HepG2 (cell line): ENCODE data around the gene SMURF1. TPM values are rescaled to one million over a fixed set of nuclear protein-coding genes. Genes with fewer than 3 reads are reported as not detected.
A peak's percentile ranks its signal among the peaks of the same experiment; 100 is the strongest.

ENCODE experiments used
- AGO1 ChIP-seq: fragments of 200-400 bp; formaldehyde crosslinking; IDR thresholded peaks from 2 replicates; pipeline ENCODE4 v1.6.1; 2017; ENCODE audit warnings: mild to moderate bottlenecking, low read depth, low read length, moderate library complexity; ENCODE audit not compliant: poor library complexity, severe bottlenecking
- AGO2 ChIP-seq: fragments of 200-400 bp; formaldehyde crosslinking; optimal IDR thresholded peaks from 2 replicates; pipeline ENCODE3; 2017; ENCODE audit warnings: mild to moderate bottlenecking, low read depth, low read length, moderate library complexity
- CAMTA2 ChIP-seq: sonication (generic); formaldehyde crosslinking; IDR thresholded peaks from 2 replicates; pipeline ENCODE4 v1.4.0; 2020; ENCODE audit warnings: mild to moderate bottlenecking, missing genetic modification reagents, borderline replicate concordance
- DR1 ChIP-seq: sonication (generic); formaldehyde crosslinking; IDR thresholded peaks from 2 replicates; pipeline ENCODE4 v1.8.0; 2021; ENCODE audit warnings: mild to moderate bottlenecking, missing genetic modification reagents, inconsistent platforms
- KLF12 ChIP-seq: sonication (generic); formaldehyde crosslinking; IDR thresholded peaks from 2 replicates; pipeline ENCODE4 v1.4.0; 2020; ENCODE audit warnings: missing genetic modification reagents, borderline replicate concordance
- NFRKB ChIP-seq: fragments of 450-650 bp; IDR thresholded peaks from 2 replicates; pipeline ENCODE4 v1.6.1; 2017
- SETDB1 ChIP-seq: sonication (generic); formaldehyde crosslinking; IDR thresholded peaks from 2 replicates; pipeline ENCODE4 v1.5.1; 2020; ENCODE audit warnings: missing genetic modification reagents, mild to moderate bottlenecking, borderline replicate concordance
- SIN3B ChIP-seq: fragments of 150-350 bp; IDR thresholded peaks from 2 replicates; pipeline ENCODE4 v1.6.1; 2014; ENCODE audit warnings: low read length
- YEATS4 ChIP-seq: sonication (generic); formaldehyde crosslinking; IDR thresholded peaks from 2 replicates; pipeline ENCODE4 v1.4.0; 2020; ENCODE audit warnings: missing genetic modification reagents, borderline replicate concordance
- ZKSCAN5 ChIP-seq: sonication (generic); formaldehyde crosslinking; IDR thresholded peaks from 2 replicates; pipeline ENCODE4 v1.5.1; 2020; ENCODE audit warnings: mild to moderate bottlenecking, missing genetic modification reagents
- ZNF143 ChIP-seq: sonication (generic); formaldehyde crosslinking; IDR thresholded peaks from 2 replicates; pipeline ENCODE4 v1.4.0; 2020; ENCODE audit warnings: missing genetic modification reagents
- ZNF33B ChIP-seq: sonication (generic); formaldehyde crosslinking; IDR thresholded peaks from 2 replicates; pipeline ENCODE4 v1.5.1; 2020; ENCODE audit warnings: mild to moderate bottlenecking, missing genetic modification reagents
- ZNF557 ChIP-seq: sonication (generic); formaldehyde crosslinking; IDR thresholded peaks from 2 replicates; pipeline ENCODE4 v1.4.0; 2020; ENCODE audit warnings: missing genetic modification reagents
- ZNF569 ChIP-seq: sonication (generic); formaldehyde crosslinking; IDR thresholded peaks from 2 replicates; pipeline ENCODE4 v1.5.0; 2020; ENCODE audit warnings: mild to moderate bottlenecking, missing genetic modification reagents, moderate library complexity, borderline replicate concordance
- polyA plus RNA-seq, 8 experiments: library from polyadenylated mRNA; depleted of rRNA in 3 of 8; stranded (reverse) in 7 of 8; unstranded in 1 of 8; fragments of >200 nt; fragmentation: Illumina TruSeq in 4 of 8; extraction: Trizol in 4 of 8; gene quantifications; 2 replicates each; pipeline versions ENCODE4 v1.2.1 to v1.2.3, GENCODE V29; 2011 to 2016; ENCODE audit warnings: low read depth in 4 of 8, missing spikeins in 1 of 8, mixed read lengths in 1 of 8; ENCODE audit not compliant: insufficient read depth in 1 of 8
- total RNA-seq, 5 experiments: library from RNA; depleted of rRNA; stranded (reverse); fragments of >200 nt; fragmentation: Illumina TruSeq; extraction: Trizol; gene quantifications; 2 replicates each; pipeline ENCODE4 v1.2.3, GENCODE V29; 2016; ENCODE audit warnings: low read depth in 1 of 5
- TF ChIP-seq, protein P1 (sequence below): sonication (generic); formaldehyde crosslinking; IDR thresholded peaks from 2 replicates; pipeline ENCODE4 v1.4.0; 2020; ENCODE audit warnings: low read depth, mild to moderate bottlenecking, missing genetic modification reagents
- TF ChIP-seq, protein P2 (sequence below): sonication (generic); formaldehyde crosslinking; IDR thresholded peaks from 2 replicates; pipeline ENCODE4 v1.9.0; 2021; ENCODE audit warnings: missing genetic modification reagents, borderline replicate concordance
- TF ChIP-seq, protein P3 (sequence below): sonication (generic); formaldehyde crosslinking; IDR thresholded peaks from 2 replicates; pipeline ENCODE4 v1.8.0; 2022; ENCODE audit warnings: missing genetic modification reagents, low read depth, mild to moderate bottlenecking, borderline replicate concordance
- TF ChIP-seq, protein P4 (sequence below): sonication (generic); formaldehyde crosslinking; IDR thresholded peaks from 2 replicates; pipeline ENCODE4 v1.5.0; 2020; ENCODE audit warnings: mild to moderate bottlenecking, missing genetic modification reagents
- TF ChIP-seq, protein P5 (sequence below): fragments of 450-650 bp; IDR thresholded peaks from 2 replicates; pipeline ENCODE4 v1.6.1; 2016

The SMURF1 gene
- total and polyA plus RNA-seq, 2 of the 13 experiments (the other 11 are each of a cell fraction or from before 2014, with no cell fraction given) = 8.3 to 11.1 TPM

DNA sequence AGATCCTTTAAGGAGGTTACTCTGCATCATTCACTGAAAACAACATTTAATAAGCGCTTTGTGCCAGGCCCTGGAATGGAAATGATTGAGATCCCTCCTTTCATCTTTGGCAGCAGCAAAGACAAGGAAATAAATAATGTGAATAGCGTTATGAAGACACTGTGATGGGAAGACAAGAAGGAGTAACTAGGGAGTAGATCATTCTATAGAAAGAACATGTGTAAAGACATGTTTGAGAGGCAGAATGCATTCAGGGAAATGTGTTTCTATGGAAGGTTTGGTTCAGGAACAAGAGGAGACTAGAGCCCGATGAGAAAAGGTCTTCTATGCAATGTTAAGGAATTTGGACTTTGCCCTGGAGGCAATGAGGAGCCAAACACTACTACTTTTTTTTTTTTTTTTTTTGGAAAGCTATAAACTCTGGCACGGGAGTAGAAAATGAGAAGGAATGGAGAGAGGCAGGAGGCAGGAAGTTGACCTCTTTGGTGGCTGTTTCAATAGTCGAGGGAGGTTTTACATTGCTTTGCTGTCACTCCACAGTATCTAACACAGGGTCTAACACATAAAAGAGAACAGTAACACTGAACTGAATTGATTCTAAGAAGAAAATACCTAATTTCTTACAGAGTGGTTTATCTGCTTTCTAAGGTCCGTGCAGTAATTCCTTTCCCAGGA lies 44.9 kb downstream of the SMURF1 start (continued):
- TF ChIP-seq, protein P1, sequence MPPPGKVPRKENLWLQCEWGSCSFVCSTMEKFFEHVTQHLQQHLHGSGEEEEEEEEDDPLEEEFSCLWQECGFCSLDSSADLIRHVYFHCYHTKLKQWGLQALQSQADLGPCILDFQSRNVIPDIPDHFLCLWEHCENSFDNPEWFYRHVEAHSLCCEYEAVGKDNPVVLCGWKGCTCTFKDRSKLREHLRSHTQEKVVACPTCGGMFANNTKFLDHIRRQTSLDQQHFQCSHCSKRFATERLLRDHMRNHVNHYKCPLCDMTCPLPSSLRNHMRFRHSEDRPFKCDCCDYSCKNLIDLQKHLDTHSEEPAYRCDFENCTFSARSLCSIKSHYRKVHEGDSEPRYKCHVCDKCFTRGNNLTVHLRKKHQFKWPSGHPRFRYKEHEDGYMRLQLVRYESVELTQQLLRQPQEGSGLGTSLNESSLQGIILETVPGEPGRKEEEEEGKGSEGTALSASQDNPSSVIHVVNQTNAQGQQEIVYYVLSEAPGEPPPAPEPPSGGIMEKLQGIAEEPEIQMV (CRISPR knock-in tag) = no peak
- TF ChIP-seq, protein P2, sequence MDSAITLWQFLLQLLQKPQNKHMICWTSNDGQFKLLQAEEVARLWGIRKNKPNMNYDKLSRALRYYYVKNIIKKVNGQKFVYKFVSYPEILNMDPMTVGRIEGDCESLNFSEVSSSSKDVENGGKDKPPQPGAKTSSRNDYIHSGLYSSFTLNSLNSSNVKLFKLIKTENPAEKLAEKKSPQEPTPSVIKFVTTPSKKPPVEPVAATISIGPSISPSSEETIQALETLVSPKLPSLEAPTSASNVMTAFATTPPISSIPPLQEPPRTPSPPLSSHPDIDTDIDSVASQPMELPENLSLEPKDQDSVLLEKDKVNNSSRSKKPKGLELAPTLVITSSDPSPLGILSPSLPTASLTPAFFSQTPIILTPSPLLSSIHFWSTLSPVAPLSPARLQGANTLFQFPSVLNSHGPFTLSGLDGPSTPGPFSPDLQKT (CRISPR knock-in tag) = no peak
- TF ChIP-seq, protein P3, sequence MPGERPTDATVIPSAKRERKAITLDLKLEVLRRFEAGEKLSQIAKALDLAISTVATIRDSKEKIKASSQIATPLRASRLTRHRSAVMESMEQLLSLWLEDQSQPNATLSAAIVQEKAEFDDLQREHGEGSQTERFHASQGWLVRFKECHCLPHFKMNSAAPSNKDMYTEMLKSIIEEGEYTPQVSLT (CRISPR knock-in tag) = no peak
- TF ChIP-seq ZKSCAN5 (CRISPR knock-in tag) (peak; percentile 93), ZNF33B (CRISPR knock-in tag) (no peak), YEATS4 (CRISPR knock-in tag) (0 out of 2 replicates have a peak, but pooled peaks have one; percentile 31), DR1 (CRISPR knock-in tag) (no peak), ZNF569 (no peak), KLF12 (CRISPR knock-in tag) (no peak), CAMTA2 (no peak), NFRKB (no peak), ZNF143 (CRISPR knock-in tag) (no peak), AGO1 (no peak), AGO2 (no peak), SIN3B (no peak), SETDB1 (CRISPR knock-in tag) (no peak), ZNF557 (CRISPR knock-in tag) (no peak)
- TF ChIP-seq, protein P4, sequence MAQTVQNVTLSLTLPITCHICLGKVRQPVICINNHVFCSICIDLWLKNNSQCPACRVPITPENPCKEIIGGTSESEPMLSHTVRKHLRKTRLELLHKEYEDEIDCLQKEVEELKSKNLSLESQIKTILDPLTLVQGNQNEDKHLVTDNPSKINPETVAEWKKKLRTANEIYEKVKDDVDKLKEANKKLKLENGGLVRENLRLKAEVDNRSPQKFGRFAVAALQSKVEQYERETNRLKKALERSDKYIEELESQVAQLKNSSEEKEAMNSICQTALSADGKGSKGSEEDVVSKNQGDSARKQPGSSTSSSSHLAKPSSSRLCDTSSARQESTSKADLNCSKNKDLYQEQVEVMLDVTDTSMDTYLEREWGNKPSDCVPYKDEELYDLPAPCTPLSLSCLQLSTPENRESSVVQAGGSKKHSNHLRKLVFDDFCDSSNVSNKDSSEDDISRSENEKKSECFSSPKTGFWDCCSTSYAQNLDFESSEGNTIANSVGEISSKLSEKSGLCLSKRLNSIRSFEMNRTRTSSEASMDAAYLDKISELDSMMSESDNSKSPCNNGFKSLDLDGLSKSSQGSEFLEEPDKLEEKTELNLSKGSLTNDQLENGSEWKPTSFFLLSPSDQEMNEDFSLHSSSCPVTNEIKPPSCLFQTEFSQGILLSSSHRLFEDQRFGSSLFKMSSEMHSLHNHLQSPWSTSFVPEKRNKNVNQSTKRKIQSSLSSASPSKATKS = no peak
- TF ChIP-seq, protein P5, sequence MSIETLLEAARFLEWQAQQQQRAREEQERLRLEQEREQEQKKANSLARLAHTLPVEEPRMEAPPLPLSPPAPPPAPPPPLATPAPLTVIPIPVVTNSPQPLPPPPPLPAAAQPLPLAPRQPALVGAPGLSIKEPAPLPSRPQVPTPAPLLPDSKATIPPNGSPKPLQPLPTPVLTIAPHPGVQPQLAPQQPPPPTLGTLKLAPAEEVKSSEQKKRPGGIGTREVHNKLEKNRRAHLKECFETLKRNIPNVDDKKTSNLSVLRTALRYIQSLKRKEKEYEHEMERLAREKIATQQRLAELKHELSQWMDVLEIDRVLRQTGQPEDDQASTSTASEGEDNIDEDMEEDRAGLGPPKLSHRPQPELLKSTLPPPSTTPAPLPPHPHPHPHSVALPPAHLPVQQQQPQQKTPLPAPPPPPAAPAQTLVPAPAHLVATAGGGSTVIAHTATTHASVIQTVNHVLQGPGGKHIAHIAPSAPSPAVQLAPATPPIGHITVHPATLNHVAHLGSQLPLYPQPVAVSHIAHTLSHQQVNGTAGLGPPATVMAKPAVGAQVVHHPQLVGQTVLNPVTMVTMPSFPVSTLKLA = 0 out of 2 replicates have a peak, but pooled peaks have one; percentile 13
